MM.1S (cell line): ENCODE measurements around the gene DOCK4.

Source experiments
- DNase-seq: peaks from one replicate; pipeline ENCODE4 v3.0.0-alpha.2; 2015
- H2AFZ ChIP-seq: fragments of 300-600 bp; sonication (generic); 2 replicates; pipeline ENCODE4 v1.6.0; 2016; ENCODE audit warnings: antibody characterized with exemption, low read length
- H3F3A ChIP-seq: fragments of 300-600 bp; sonication (generic); 2 replicates; pipeline ENCODE4 v1.6.1; 2016; ENCODE audit warnings: mild to moderate bottlenecking, antibody characterized with exemption, low read length, moderate library complexity, mixed read lengths; ENCODE audit not compliant: insufficient read depth
- H3K27ac ChIP-seq: fragments of 300-600 bp; sonication (generic); 2 replicates; pipeline ENCODE4 v1.5.1; 2016; ENCODE audit warnings: mild to moderate bottlenecking, low read length
- H3K27me3 ChIP-seq: fragments of 300-600 bp; sonication (generic); replicated peaks from 2 replicates; pipeline ENCODE4 v1.6.0; 2016; ENCODE audit warnings: low read length; ENCODE audit not compliant: insufficient read depth
- H3K36me3 ChIP-seq: fragments of 300-600 bp; sonication (generic); replicated peaks from 2 replicates; pipeline ENCODE4 v1.6.1; 2016; ENCODE audit warnings: mild to moderate bottlenecking, low read length, mixed read lengths; ENCODE audit not compliant: insufficient read depth
- H3K4me1 ChIP-seq: fragments of 300-600 bp; sonication (generic); 2 replicates; pipeline ENCODE4 v1.6.1; 2016; ENCODE audit warnings: low read length, mixed read lengths
- H3K4me2 ChIP-seq: fragments of 300-600 bp; sonication (generic); 2 replicates; pipeline ENCODE4 v1.6.0; 2016; ENCODE audit warnings: low read depth, low read length
- H3K4me3 ChIP-seq: fragments of 300-600 bp; sonication (generic); 2 replicates; pipeline ENCODE4 v1.5.1; 2016; ENCODE audit warnings: low read length, mixed read lengths
- H3K79me2 ChIP-seq: fragments of 300-600 bp; sonication (generic); 2 replicates; pipeline ENCODE4 v1.6.1; 2016; ENCODE audit warnings: mixed run types, low read length, mixed read lengths
- H3K9ac ChIP-seq: fragments of 300-600 bp; sonication (generic); 2 replicates; pipeline ENCODE4 v1.6.1; 2016; ENCODE audit warnings: low read length, mixed read lengths
- H3K9me2 ChIP-seq: fragments of 300-600 bp; sonication (generic); replicated peaks from 2 replicates; pipeline ENCODE4 v1.6.1; 2016; ENCODE audit warnings: mild to moderate bottlenecking, low read length, mixed read lengths; ENCODE audit not compliant: insufficient read depth
- H3K9me3 ChIP-seq: fragments of 300-600 bp; sonication (generic); replicated peaks from 2 replicates; pipeline ENCODE4 v1.6.1; 2016; ENCODE audit warnings: mild to moderate bottlenecking, low read length, mixed read lengths; ENCODE audit not compliant: insufficient read depth
- H4K20me1 ChIP-seq: fragments of 300-600 bp; sonication (generic); 2 replicates; pipeline ENCODE4 v1.6.1; 2016; ENCODE audit warnings: mild to moderate bottlenecking, low read length, moderate library complexity, mixed read lengths; ENCODE audit not compliant: insufficient read depth
- EZH2 ChIP-seq: fragments of 300-600 bp; sonication (generic); optimal IDR thresholded peaks from 2 replicates; pipeline ENCODE3; 2017; ENCODE audit warnings: low read depth, mild to moderate bottlenecking, antibody characterized with exemption, low read length, mixed read lengths
- EZH2phosphoT487 ChIP-seq: fragments of 300-600 bp; sonication (generic); IDR thresholded peaks from 2 replicates; pipeline ENCODE4 v1.6.1; 2018; ENCODE audit warnings: antibody characterized with exemption, low read length
- TF ChIP-seq, protein P1 (sequence below): fragments of 300-600 bp; sonication (generic); IDR thresholded peaks from 2 replicates; pipeline ENCODE4 v1.5.1; 2016; ENCODE audit warnings: antibody characterized with exemption, low read length, mixed read lengths

The DOCK4 gene

DNA sequence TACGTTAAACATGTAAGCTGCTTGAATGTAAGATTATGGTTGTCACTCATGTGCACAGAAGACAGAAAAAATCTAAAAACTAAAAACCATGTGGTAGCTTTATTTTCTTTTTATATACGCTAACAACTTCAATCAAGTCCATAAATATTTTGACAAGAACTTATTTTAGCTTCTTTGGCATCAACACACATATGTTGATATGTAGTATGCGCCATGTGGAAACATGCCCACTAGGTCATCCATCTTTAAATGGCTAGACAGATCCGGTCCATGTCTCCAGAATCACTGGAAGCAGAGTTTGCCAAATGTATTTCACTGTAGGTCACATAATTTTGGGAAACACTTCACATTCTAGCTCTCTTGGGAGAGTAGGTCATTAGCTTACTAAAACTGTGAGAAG, 382.4 kb downstream of the DOCK4 start:
- H3K36me3 ChIP-seq, result 0 out of 2 replicates have a peak, but pooled peaks cover 2% of the 10 kb centered on the region
- no peak overlapping the region for H3K27ac ChIP-seq
- H3K9ac ChIP-seq, result no peak overlapping the region
- H3K79me2 ChIP-seq, result no peaks in the 10 kb centered on the region
- no peak overlapping the region for H3K4me2 ChIP-seq
- H3K27me3 ChIP-seq, result no peaks in the 10 kb centered on the region
- H2AFZ ChIP-seq, result no peak overlapping the region
- H3K9me2 ChIP-seq, result no peaks in the 10 kb centered on the region
- no peaks in the 10 kb centered on the region for H3F3A ChIP-seq
- TF ChIP-seq EZH2 (no peak), EZH2phosphoT487 (no peak)
- TF ChIP-seq, protein P1, sequence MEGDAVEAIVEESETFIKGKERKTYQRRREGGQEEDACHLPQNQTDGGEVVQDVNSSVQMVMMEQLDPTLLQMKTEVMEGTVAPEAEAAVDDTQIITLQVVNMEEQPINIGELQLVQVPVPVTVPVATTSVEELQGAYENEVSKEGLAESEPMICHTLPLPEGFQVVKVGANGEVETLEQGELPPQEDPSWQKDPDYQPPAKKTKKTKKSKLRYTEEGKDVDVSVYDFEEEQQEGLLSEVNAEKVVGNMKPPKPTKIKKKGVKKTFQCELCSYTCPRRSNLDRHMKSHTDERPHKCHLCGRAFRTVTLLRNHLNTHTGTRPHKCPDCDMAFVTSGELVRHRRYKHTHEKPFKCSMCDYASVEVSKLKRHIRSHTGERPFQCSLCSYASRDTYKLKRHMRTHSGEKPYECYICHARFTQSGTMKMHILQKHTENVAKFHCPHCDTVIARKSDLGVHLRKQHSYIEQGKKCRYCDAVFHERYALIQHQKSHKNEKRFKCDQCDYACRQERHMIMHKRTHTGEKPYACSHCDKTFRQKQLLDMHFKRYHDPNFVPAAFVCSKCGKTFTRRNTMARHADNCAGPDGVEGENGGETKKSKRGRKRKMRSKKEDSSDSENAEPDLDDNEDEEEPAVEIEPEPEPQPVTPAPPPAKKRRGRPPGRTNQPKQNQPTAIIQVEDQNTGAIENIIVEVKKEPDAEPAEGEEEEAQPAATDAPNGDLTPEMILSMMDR, result no peak
- no peaks in the 10 kb centered on the region for H4K20me1 ChIP-seq
- no peak for DNase-seq
- no peaks in the 10 kb centered on the region for H3K4me1 ChIP-seq
- H3K9me3 ChIP-seq, result no peaks in the 10 kb centered on the region
- H3K4me3 ChIP-seq, result no peak overlapping the region

DNA sequence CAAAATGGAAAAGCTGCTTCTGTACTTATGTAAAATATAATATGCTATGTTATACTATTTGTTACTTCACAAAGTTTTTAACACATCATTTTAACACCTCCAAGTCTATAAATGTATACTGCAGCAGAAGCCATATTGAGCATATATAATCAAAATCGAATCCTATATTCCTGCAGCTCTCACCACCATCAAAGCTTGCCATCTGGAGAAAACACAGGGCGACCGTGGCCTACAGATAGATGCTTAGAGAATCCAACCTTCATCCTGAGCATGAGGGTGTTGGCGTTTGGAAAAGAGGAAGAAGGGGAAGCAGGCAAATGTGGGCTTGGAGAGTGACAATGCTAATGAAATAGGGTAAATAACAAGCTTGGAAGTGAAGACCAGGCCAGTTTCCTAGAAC, 385.2 kb downstream of the DOCK4 start:
- no peak overlapping the region for H3K4me2 ChIP-seq
- no peak overlapping the region for H3K9ac ChIP-seq
- H3F3A ChIP-seq, result no peaks in the 10 kb centered on the region
- no peaks in the 10 kb centered on the region for H3K9me2 ChIP-seq
- H3K36me3 ChIP-seq, result 0 out of 2 replicates have a peak, but pooled peaks cover 2% of the 10 kb centered on the region
- H3K9me3 ChIP-seq, result no peaks in the 10 kb centered on the region
- DNase-seq, result no peak
- no peak overlapping the region for H3K27ac ChIP-seq
- no peaks in the 10 kb centered on the region for H4K20me1 ChIP-seq
- H2AFZ ChIP-seq, result no peak overlapping the region
- TF ChIP-seq EZH2 (no peak), EZH2phosphoT487 (no peak)
- TF ChIP-seq, protein P1, result no peak
- no peaks in the 10 kb centered on the region for H3K27me3 ChIP-seq
- H3K79me2 ChIP-seq, result no peaks in the 10 kb centered on the region
- no peaks in the 10 kb centered on the region for H3K4me1 ChIP-seq
- no peak overlapping the region for H3K4me3 ChIP-seq

DNA sequence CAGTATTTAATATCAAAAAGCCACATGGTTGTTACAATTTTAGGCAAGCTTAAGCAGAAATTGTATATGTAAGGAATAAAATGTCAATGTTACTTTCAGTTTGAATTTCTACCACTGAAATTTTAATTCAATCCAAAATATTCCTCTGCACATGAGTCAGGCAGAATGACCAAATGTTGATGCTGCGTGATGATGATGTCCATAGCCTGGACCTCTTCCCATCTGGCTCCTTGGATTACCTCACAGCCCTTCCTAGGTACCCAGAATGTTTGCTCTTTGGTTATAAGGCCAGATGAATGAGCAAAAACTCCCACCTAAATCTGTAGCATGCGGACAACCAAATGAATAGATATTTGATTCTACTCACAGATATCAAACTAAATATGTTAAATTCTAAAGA, 385.6 kb downstream of the DOCK4 start:
- Histone ChIP-seq H3K4me2 (no peak overlapping the region), H3K9ac (no peak overlapping the region), H3K27me3 (no peaks in the 10 kb centered on the region), H3K27ac (no peak overlapping the region), H2AFZ (no peak overlapping the region), H3K9me2 (no peaks in the 10 kb centered on the region), H3K4me3 (no peak overlapping the region), H3K36me3 (0 out of 2 replicates have a peak, but pooled peaks cover 2% of the 10 kb centered on the region), H3K79me2 (no peaks in the 10 kb centered on the region), H3K9me3 (no peaks in the 10 kb centered on the region), H3K4me1 (no peaks in the 10 kb centered on the region), H4K20me1 (no peaks in the 10 kb centered on the region), H3F3A (no peaks in the 10 kb centered on the region)
- TF ChIP-seq EZH2phosphoT487 (no peak), EZH2 (no peak)
- TF ChIP-seq, protein P1, result no peak
- no peak for DNase-seq
